Stimulated activated CD4-positive, alpha-beta T cell treated with anti-CD3 and anti-CD28 coated beads, TNF-alpha, amount 100 ng/mL, for 1 hour (primary cell): ENCODE results near the gene FAM200A.
"Not testable (repeated sequence)": the region's sequence is repeated elsewhere in the genome, so short reads cannot be mapped to it uniquely, and the experiment has no call there.

Experiments used
- DNase-seq, 3 donors: peaks; one replicate each; pipeline ENCODE4 v3.0.0-alpha.2; 2020; ENCODE audit warnings: low read depth in 3 of 3, low spot score in 1 of 3

Gene FAM200A

GRCh38 chr7:99551767-99552463, at the start of gene FAM200A:
TSS of gene FAM200A (minus strand) at chr7:99552114. CDS start at chr7:99548407, 3,707 bp downstream.
- peak; percentile 57 to 75 (median 59) for DNase-seq

GRCh38 chr7:99599836-99600235, 47.9 kb upstream of the FAM200A start:
- DNase-seq: no peak

- DNase-seq: no peak
Observed at GRCh38 chr7:99597762-99598501, 46.0 kb upstream of the FAM200A start, which contains the start of gene TMEM225B. TSS of gene TMEM225B (plus strand) at chr7:99598267. CDS start at chr7:99604389, 6,122 bp downstream.

GRCh38 chr7:99596408-99596955, 44.6 kb upstream of the FAM200A start:
- no peak for DNase-seq

- DNase-seq: no peak
Observed at GRCh38 chr7:99594948-99595745, 43.2 kb upstream of the FAM200A start.

- DNase-seq: no peak
Observed at GRCh38 chr7:99588868-99589267, 37.0 kb upstream of the FAM200A start.

GRCh38 chr7:99580778-99581332, 28.9 kb upstream of the FAM200A start:
- not testable (repeated sequence) for DNase-seq

GRCh38 chr7:99579956-99580777, 28.3 kb upstream of the FAM200A start:
- DNase-seq: peak in 2 of 3 donors; percentile 43 to 47

GRCh38 chr7:99579281-99579955, 27.5 kb upstream of the FAM200A start:
- DNase-seq: no peak

GRCh38 chr7:99576251-99576650, 24.3 kb upstream of the FAM200A start:
- DNase-seq: no peak

- DNase-seq: no peak
Observed at GRCh38 chr7:99573257-99573656, 21.3 kb upstream of the FAM200A start.

GRCh38 chr7:99571768-99572167, 19.9 kb upstream of the FAM200A start:
- DNase-seq: no peak

- not testable (repeated sequence) for DNase-seq
Observed at GRCh38 chr7:99568770-99569169, 16.9 kb upstream of the FAM200A start.

- no peak for DNase-seq
Observed at GRCh38 chr7:99563650-99564049, 11.7 kb upstream of the FAM200A start.

- no peak for DNase-seq
Observed at GRCh38 chr7:99562832-99563231, 10.9 kb upstream of the FAM200A start.

GRCh38 chr7:99562114-99562784, 10.3 kb upstream of the FAM200A start:
- DNase-seq: no peak

- DNase-seq: no peak
Observed at GRCh38 chr7:99561737-99562051, 9.8 kb upstream of the FAM200A start.

- no peak for DNase-seq
Observed at GRCh38 chr7:99560834-99561736, 9.2 kb upstream of the FAM200A start.
